Measurements from ENCODE around the gene PXDN. TPM values are rescaled to one million over a fixed set of nuclear protein-coding genes. Genes with fewer than 3 reads are reported as not detected.
A peak's percentile ranks its signal among the peaks of the same experiment; 100 is the strongest.

Gene PXDN
- total RNA-seq, 2 donors from 2014 or later = 3.4 to 3.6 TPM

GRCh38 chr2:1635823-1636222, 108.5 kb downstream of the PXDN start:
- no peaks in the 10 kb centered on the region for H3K9me3 Mint-ChIP-seq
- no peak overlapping the region for H3K27ac Mint-ChIP-seq
- ATAC-seq = no peak
- peaks cover 0 to 2% of the 10 kb centered on the region in 2 donors for H3K27me3 Mint-ChIP-seq
- H3K4me1 Mint-ChIP-seq (ENCODE audit: low read depth in 2 of 2) = no peaks in the 10 kb centered on the region
- no peak overlapping the region for H3K4me3 Mint-ChIP-seq
- no peaks in the 10 kb centered on the region for H3K36me3 Mint-ChIP-seq
- DNase-seq (ENCODE audit: low spot score) = no peak

GRCh38 chr2:1634681-1635341, 109.5 kb downstream of the PXDN start:
- peaks cover 0 to 5% of the 10 kb centered on the region in 2 donors for H3K27me3 Mint-ChIP-seq
- H3K4me3 Mint-ChIP-seq = no peak overlapping the region
- no peaks in the 10 kb centered on the region for H3K36me3 Mint-ChIP-seq
- no peaks in the 10 kb centered on the region for H3K4me1 Mint-ChIP-seq (ENCODE audit: low read depth in 2 of 2)
- no peak overlapping the region for H3K27ac Mint-ChIP-seq
- DNase-seq (ENCODE audit: low spot score) (no peak), ATAC-seq (no peak)
- no peaks in the 10 kb centered on the region for H3K9me3 Mint-ChIP-seq

GRCh38 chr2:1633936-1634587, 110.3 kb downstream of the PXDN start:
- H3K9me3 Mint-ChIP-seq = no peaks in the 10 kb centered on the region
- no peak overlapping the region for H3K4me3 Mint-ChIP-seq
- H3K4me1 Mint-ChIP-seq (ENCODE audit: low read depth in 2 of 2) = no peaks in the 10 kb centered on the region
- ATAC-seq (no peak), DNase-seq (ENCODE audit: low spot score) (no peak)
- no peaks in the 10 kb centered on the region for H3K36me3 Mint-ChIP-seq
- no peak overlapping the region for H3K27ac Mint-ChIP-seq
- peaks cover 0 to 5% of the 10 kb centered on the region in 2 donors for H3K27me3 Mint-ChIP-seq

- H3K9me3 Mint-ChIP-seq = no peaks in the 10 kb centered on the region
- no peak overlapping the region for H3K4me3 Mint-ChIP-seq
- ATAC-seq (no peak), DNase-seq (ENCODE audit: low spot score) (no peak)
- no peak overlapping the region for H3K27ac Mint-ChIP-seq
- H3K4me1 Mint-ChIP-seq (ENCODE audit: low read depth in 2 of 2) = no peaks in the 10 kb centered on the region
- no peaks in the 10 kb centered on the region for H3K36me3 Mint-ChIP-seq
- peaks cover 0 to 8% of the 10 kb centered on the region in 2 donors for H3K27me3 Mint-ChIP-seq
These were observed 111.1 kb downstream of the PXDN start for GRCh38 chr2:1633092-1633671.

GRCh38 chr2:1632510-1632909, 111.8 kb downstream of the PXDN start:
- peaks cover 0 to 8% of the 10 kb centered on the region in 2 donors for H3K27me3 Mint-ChIP-seq
- ATAC-seq (no peak), DNase-seq (ENCODE audit: low spot score) (no peak)
- no peak overlapping the region for H3K4me3 Mint-ChIP-seq
- no peaks in the 10 kb centered on the region for H3K36me3 Mint-ChIP-seq
- no peaks in the 10 kb centered on the region for H3K4me1 Mint-ChIP-seq (ENCODE audit: low read depth in 2 of 2)
- H3K9me3 Mint-ChIP-seq = no peaks in the 10 kb centered on the region
- no peak overlapping the region for H3K27ac Mint-ChIP-seq

- Mint-ChIP-seq H3K4me3 (no peak overlapping the region), H3K27ac (no peak overlapping the region), H3K9me3 (no peaks in the 10 kb centered on the region), H3K27me3 (peaks cover 0 to 10% of the 10 kb centered on the region in 2 donors), H3K36me3 (no peaks in the 10 kb centered on the region), H3K4me1 (ENCODE audit: low read depth in 2 of 2) (no peaks in the 10 kb centered on the region)
- ATAC-seq (no peak), DNase-seq (ENCODE audit: low spot score) (no peak)
These were observed 112.3 kb downstream of the PXDN start for GRCh38 chr2:1632002-1632348.

- Mint-ChIP-seq H3K27me3 (peaks cover 0 to 10% of the 10 kb centered on the region in 2 donors), H3K4me1 (ENCODE audit: low read depth in 2 of 2) (no peaks in the 10 kb centered on the region), H3K36me3 (no peaks in the 10 kb centered on the region), H3K9me3 (no peaks in the 10 kb centered on the region), H3K27ac (no peak overlapping the region), H3K4me3 (no peak overlapping the region)
- DNase-seq (ENCODE audit: low spot score) (no peak), ATAC-seq (no peak)
These were observed 112.9 kb downstream of the PXDN start for GRCh38 chr2:1631292-1632001.

GRCh38 chr2:1628893-1629292, 115.4 kb downstream of the PXDN start:
- H3K27me3 Mint-ChIP-seq = peaks cover 0 to 10% of the 10 kb centered on the region in 2 donors
- no peak for DNase-seq (ENCODE audit: low spot score)
- H3K36me3 Mint-ChIP-seq = no peaks in the 10 kb centered on the region
- H3K4me3 Mint-ChIP-seq = no peak overlapping the region
- ATAC-seq = no peak
- H3K27ac Mint-ChIP-seq = no peak overlapping the region
- H3K9me3 Mint-ChIP-seq = no peaks in the 10 kb centered on the region
- no peaks in the 10 kb centered on the region for H3K4me1 Mint-ChIP-seq (ENCODE audit: low read depth in 2 of 2)

GRCh38 chr2:1627628-1628381, 116.5 kb downstream of the PXDN start:
- no peaks in the 10 kb centered on the region for H3K36me3 Mint-ChIP-seq
- no peaks in the 10 kb centered on the region for H3K9me3 Mint-ChIP-seq
- ATAC-seq (no peak), DNase-seq (ENCODE audit: low spot score) (no peak)
- H3K27ac Mint-ChIP-seq = no peak overlapping the region
- H3K4me3 Mint-ChIP-seq = no peak overlapping the region
- H3K27me3 Mint-ChIP-seq = peaks cover 7 to 13% of the 10 kb centered on the region in 2 donors
- no peaks in the 10 kb centered on the region for H3K4me1 Mint-ChIP-seq (ENCODE audit: low read depth in 2 of 2)

- Mint-ChIP-seq H3K27me3 (peaks cover 7 to 11% of the 10 kb centered on the region in 2 donors), H3K9me3 (no peaks in the 10 kb centered on the region), H3K36me3 (no peaks in the 10 kb centered on the region), H3K27ac (no peak overlapping the region), H3K4me3 (no peak overlapping the region), H3K4me1 (ENCODE audit: low read depth in 2 of 2) (no peaks in the 10 kb centered on the region)
- DNase-seq (ENCODE audit: low spot score) = no peak
- ATAC-seq = no peak
These were observed 118.0 kb downstream of the PXDN start for GRCh38 chr2:1626271-1626681.

GRCh38 chr2:1625281-1626001, 118.9 kb downstream of the PXDN start:
- Mint-ChIP-seq H3K4me3 (no peak overlapping the region), H3K27ac (no peak overlapping the region), H3K27me3 (peaks cover 7 to 10% of the 10 kb centered on the region in 2 donors), H3K36me3 (no peaks in the 10 kb centered on the region), H3K9me3 (no peaks in the 10 kb centered on the region), H3K4me1 (ENCODE audit: low read depth in 2 of 2) (no peaks in the 10 kb centered on the region)
- DNase-seq (ENCODE audit: low spot score) (peak; percentile 13), ATAC-seq (no peak)

- Mint-ChIP-seq H3K9me3 (no peaks in the 10 kb centered on the region), H3K27me3 (peaks cover 7 to 8% of the 10 kb centered on the region in 2 donors), H3K27ac (no peak overlapping the region), H3K4me3 (no peak overlapping the region), H3K36me3 (no peaks in the 10 kb centered on the region), H3K4me1 (ENCODE audit: low read depth in 2 of 2) (no peaks in the 10 kb centered on the region)
- ATAC-seq = no peak
- DNase-seq (ENCODE audit: low spot score) = peak; percentile 8
These were observed 120.3 kb downstream of the PXDN start for GRCh38 chr2:1623906-1624445.
